Fibroblast of mammary gland (primary cell): Measurements from ENCODE around the gene EIF2S2.

Experiments
- DNase-seq: peaks from one replicate; pipeline ENCODE4 v3.0.0-alpha.2; 2010; ENCODE audit warnings: low read depth
- H3K4me3 ChIP-seq: 2 replicates; pipeline ENCODE4 v1.5.1; 2011; ENCODE audit warnings: low read depth, mild to moderate bottlenecking, low read length, moderate library complexity; ENCODE audit not compliant: control insufficient read depth
- CTCF ChIP-seq: conservative IDR thresholded peaks from 2 replicates; pipeline ENCODE4 v1.5.1; 2011; ENCODE audit warnings: low read depth, low read length, inconsistent platforms; ENCODE audit not compliant: control insufficient read depth, insufficient read depth

Gene EIF2S2

GRCh38 chr20:34049897-34050695, 61.9 kb downstream of the EIF2S2 start:
- no peak overlapping the region for H3K4me3 ChIP-seq
- no peak for TF ChIP-seq CTCF
- no peak for DNase-seq

- H3K4me3 ChIP-seq, result no peak overlapping the region
- DNase-seq, result no peak
- no peak for TF ChIP-seq CTCF
These were observed 62.7 kb downstream of the EIF2S2 start for GRCh38 chr20:34049389-34049788.

- TF ChIP-seq CTCF, result no peak
- DNase-seq, result no peak
- no peak overlapping the region for H3K4me3 ChIP-seq
These were observed 64.1 kb downstream of the EIF2S2 start for GRCh38 chr20:34047917-34048316.

GRCh38 chr20:34047010-34047687, 64.9 kb downstream of the EIF2S2 start:
- no peak for DNase-seq
- H3K4me3 ChIP-seq, result no peak overlapping the region
- no peak for TF ChIP-seq CTCF

GRCh38 chr20:34045930-34046725, 65.9 kb downstream of the EIF2S2 start:
- TF ChIP-seq CTCF, result no peak
- DNase-seq, result no peak
- no peak overlapping the region for H3K4me3 ChIP-seq

GRCh38 chr20:34045294-34045693, 66.7 kb downstream of the EIF2S2 start:
- DNase-seq, result peak; percentile 42
- H3K4me3 ChIP-seq, result no peak overlapping the region
- TF ChIP-seq CTCF, result no peak
